Naive B cell (primary cell): ENCODE measurements around the gene DDX11. TPM values are rescaled to one million over a fixed set of nuclear protein-coding genes. Genes with fewer than 3 reads are reported as not detected.
"Not testable (repeated sequence)": the region's sequence is repeated elsewhere in the genome, so short reads cannot be mapped to it uniquely, and the experiment has no call there.

ENCODE experiments used
- ATAC-seq, 2 donors: fragments of 150-1000 bp; cut with Tn5 transposase; 2 replicates each; pipeline ENCODE4 v1.10.0; 2021; ENCODE audit warnings: low read depth in 2 of 2, mild to moderate bottlenecking in 2 of 2, moderate library complexity in 2 of 2
- DNase-seq: peaks from one replicate; pipeline ENCODE4 v3.0.0; 2022
- H3K27ac Mint-ChIP-seq, 6 donors: one replicate each; pipeline ENCODE4 v1.8.0; 2020 to 2022; ENCODE audit warnings: mild to moderate bottlenecking in 6 of 6, mixed read lengths in 6 of 6, moderate library complexity in 5 of 6, inconsistent platforms in 2 of 6
- H3K27me3 Mint-ChIP-seq, 3 donors: one replicate each; pipeline ENCODE4 v1.8.0; 2021 to 2022; ENCODE audit warnings: mixed read lengths in 3 of 3, mild to moderate bottlenecking in 1 of 3
- H3K36me3 Mint-ChIP-seq, 2 donors: one replicate each; pipeline ENCODE4 v1.8.0; 2020 to 2022; ENCODE audit warnings: mixed read lengths in 2 of 2, inconsistent platforms in 1 of 2, mild to moderate bottlenecking in 1 of 2
- H3K4me1 Mint-ChIP-seq, 3 donors: one replicate each; pipeline ENCODE4 v1.8.0; 2020 to 2022; ENCODE audit warnings: mixed read lengths in 3 of 3, inconsistent platforms in 1 of 3, mild to moderate bottlenecking in 1 of 3, moderate library complexity in 1 of 3
- H3K4me3 Mint-ChIP-seq, 8 donors: one replicate each; pipeline ENCODE4 v1.8.0; 2020 to 2022; ENCODE audit warnings: mild to moderate bottlenecking in 8 of 8, mixed read lengths in 8 of 8, moderate library complexity in 8 of 8, inconsistent platforms in 2 of 8
- H3K9me3 Mint-ChIP-seq, 7 donors: one replicate each; pipeline ENCODE4 v1.8.0; 2020 to 2022; ENCODE audit warnings: mixed read lengths in 7 of 7, mild to moderate bottlenecking in 5 of 7, inconsistent platforms in 2 of 7, moderate library complexity in 1 of 7
- polyA plus RNA-seq, 6 donors: library from polyadenylated mRNA; unstranded; fragments of 300-500 nt; fragmentation: Illumina TruSeq; gene quantifications; one replicate each; pipeline ENCODE4 v1.2.3, GENCODE V29; 2021; ENCODE audit warnings: low read depth in 6 of 6

The DDX11 gene
- polyA plus RNA-seq, 6 donors from 2014 or later, result 2.6 to 30.8 (median 12.2) TPM

DNA sequence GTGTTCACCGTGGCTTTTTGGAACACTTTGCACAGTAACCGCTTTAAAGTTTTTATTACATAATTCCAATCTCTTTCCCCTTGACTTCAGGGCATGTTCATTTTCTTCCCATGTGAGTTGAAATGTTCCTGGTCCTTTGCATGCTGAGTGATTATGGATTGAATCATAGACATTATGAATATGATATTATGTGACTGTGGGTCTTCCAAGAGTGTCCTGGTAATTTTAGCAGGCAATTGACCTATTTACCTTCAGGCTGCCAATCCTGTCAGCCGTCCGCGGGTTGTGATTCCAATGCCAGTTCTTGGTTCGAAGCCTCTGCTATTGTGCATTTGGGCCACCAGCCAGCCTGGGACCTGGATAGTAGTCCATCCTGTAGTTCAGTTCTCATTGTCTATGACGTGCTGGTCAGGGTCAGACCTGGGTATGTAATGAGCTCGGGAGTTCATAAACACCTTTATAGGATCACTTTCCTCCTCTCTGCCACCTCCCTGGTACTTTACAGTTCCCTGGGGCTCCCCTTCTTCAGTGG is 32.6 kb upstream of the DDX11 start:
- Mint-ChIP-seq H3K27ac (no peak overlapping the region), H3K27me3 (peaks cover 0 to under 1% (median 0%) of the 10 kb centered on the region in 3 donors), H3K9me3 (no peaks in the 10 kb centered on the region), H3K4me3 (no peak overlapping the region), H3K36me3 (no peaks in the 10 kb centered on the region), H3K4me1 (no peaks in the 10 kb centered on the region)
- ATAC-seq, result no peak
- DNase-seq, result no peak

DNA sequence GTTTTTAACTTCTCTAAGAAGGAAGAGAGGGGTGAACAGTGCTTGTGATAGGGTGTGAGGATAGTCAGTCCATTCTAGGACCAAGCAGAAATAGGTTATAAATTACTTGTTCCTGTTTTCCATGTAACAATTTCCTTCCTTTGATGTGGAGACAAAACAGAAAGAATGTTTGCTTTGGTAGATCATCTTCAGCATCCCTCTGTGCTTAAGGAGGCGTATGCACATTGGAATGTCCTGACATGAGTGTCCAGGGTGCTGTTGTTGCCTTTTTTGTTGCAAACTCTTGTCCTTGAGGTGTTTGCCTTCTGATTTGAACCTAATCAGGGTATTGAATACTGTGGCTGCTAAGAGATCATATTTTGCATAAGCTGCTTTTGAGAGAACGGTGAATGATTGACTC is 23.5 kb upstream of the DDX11 start:
- H3K27me3 Mint-ChIP-seq, H3K9me3 Mint-ChIP-seq, H3K4me1 Mint-ChIP-seq, ATAC-seq, H3K27ac Mint-ChIP-seq, H3K36me3 Mint-ChIP-seq, DNase-seq, H3K4me3 Mint-ChIP-seq: not testable (repeated sequence)

DNA sequence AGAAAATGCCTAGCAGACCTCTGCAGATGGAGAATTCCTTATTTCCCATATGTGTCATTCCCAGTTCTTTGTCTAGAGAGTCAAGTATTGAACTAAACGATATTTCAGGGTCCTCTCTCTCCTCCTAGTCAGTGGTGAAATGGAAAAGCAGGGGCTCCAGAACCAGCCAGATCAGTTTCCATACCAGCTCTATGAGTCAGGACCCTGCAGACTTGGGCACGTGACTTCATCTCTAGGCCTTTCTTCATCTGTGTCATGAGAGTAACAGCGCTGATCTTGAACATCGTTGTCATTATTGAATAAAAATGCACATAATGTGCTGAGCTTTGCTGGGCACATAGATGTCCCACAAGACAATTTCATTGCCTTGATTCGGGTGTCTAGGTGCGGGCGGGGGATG is 23.1 kb upstream of the DDX11 start:
- DNase-seq, H3K27ac Mint-ChIP-seq, H3K27me3 Mint-ChIP-seq, ATAC-seq, H3K9me3 Mint-ChIP-seq, H3K36me3 Mint-ChIP-seq, H3K4me3 Mint-ChIP-seq, H3K4me1 Mint-ChIP-seq: not testable (repeated sequence)

DNA sequence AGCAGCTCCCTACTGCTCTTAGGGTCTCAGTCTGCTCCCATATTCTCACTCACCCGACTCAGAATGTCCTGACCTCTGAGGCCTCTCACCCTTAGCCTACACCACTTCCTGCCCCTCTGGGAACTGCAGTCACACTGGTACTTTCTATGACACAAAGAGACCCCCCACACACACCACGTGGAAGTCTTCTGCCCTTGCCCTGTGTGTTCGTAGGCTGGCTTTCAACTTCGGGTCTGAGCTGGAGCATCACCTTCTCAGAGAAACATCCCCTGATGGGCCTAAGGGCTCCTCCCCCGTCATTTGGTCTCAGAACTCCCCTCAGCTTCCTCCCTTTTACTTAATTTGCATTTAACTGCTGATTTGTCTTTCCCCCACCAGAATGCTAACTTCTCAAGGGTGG is 22.0 kb upstream of the DDX11 start:
- H3K9me3 Mint-ChIP-seq, H3K4me1 Mint-ChIP-seq, H3K36me3 Mint-ChIP-seq, DNase-seq, H3K4me3 Mint-ChIP-seq, H3K27me3 Mint-ChIP-seq: not testable (repeated sequence)
- H3K27ac Mint-ChIP-seq, result peak overlapping the region in 2 of 6 donors; percentile 39 to 65
- ATAC-seq, result peak in 1 of 2 donors; percentile 55

DNA sequence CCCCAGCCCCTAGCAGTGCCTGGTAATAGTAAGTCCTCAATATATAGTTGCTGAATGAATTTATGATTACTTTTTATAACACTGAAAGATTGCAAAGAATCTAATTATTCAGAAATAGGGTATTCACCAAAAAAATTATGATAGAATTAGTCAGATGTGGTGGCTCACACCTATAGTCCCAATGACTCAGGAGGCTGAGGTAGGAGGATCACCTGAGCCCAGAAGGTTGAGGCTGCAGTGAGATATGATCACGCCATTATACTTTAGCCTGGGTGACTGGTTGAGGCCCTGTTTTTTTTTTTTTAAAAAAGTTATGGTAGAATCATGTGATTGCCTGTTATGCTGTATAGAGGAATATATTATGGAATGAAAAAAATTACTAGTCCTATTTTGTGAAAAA is 21.5 kb upstream of the DDX11 start:
- not testable (repeated sequence) for H3K27ac Mint-ChIP-seq, DNase-seq, H3K36me3 Mint-ChIP-seq, H3K4me3 Mint-ChIP-seq, H3K9me3 Mint-ChIP-seq, H3K4me1 Mint-ChIP-seq, H3K27me3 Mint-ChIP-seq, ATAC-seq

DNA sequence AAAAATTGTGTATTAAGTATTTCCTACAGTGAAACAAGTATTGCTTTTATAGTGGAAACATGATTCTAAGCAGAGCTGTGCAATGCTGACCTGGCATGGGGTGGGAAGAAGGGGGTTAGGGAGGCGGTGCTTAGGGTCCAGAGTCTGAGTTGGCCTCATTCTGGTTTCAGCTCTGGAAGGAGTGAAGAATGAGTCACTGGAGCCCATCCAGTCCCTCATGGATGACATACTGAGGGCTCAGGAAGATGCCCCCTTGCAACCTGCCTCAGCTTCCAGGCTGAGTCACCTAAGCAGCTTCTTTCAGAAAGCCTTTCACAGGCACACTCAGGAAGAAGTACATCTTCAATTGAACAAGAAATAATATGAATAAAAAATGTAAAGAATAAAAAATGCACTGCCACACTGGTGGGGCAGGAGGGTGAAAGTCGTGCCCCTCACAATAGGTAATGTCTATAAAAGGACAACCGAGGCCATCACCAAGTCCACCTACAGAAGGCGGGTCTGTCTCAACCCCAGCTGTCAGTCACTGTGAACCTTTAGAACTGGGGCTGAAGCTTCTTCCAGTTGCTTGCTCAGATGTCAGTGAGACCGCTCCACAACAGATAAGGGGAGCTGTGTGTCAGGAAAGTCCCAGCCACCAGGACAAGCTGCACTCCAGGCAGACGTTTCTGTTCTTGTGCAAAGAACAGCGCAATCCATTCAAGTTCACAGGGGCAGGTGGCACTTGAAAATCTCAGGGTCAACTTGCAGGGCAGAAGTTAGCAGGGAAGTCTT is 20.8 kb upstream of the DDX11 start:
- not testable (repeated sequence) for H3K36me3 Mint-ChIP-seq, H3K9me3 Mint-ChIP-seq, H3K4me1 Mint-ChIP-seq, ATAC-seq, H3K27me3 Mint-ChIP-seq, H3K4me3 Mint-ChIP-seq, DNase-seq
- H3K27ac Mint-ChIP-seq, result peak overlapping the region in 1 of 6 donors; percentile 76

DNA sequence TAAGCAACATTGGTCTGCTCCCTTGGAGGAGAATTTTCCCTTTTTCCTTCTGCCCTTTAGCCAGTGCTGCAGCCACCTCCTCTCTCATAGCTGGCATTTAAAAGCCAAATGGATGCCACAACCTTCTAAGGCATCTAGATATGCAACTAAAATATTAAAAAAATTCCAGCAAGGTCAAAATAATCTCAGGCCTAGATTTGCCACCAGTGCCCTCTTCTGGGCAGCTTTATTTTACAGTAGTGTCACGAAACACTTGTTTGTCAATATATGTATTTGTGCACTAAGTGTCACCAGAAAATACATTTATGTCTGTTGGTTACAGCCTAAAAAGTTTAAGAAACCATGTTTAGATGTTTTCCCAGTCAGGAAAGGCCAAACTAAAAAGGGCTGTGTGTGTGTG is 19.7 kb upstream of the DDX11 start:
- ATAC-seq, DNase-seq: not testable (repeated sequence)

DNA sequence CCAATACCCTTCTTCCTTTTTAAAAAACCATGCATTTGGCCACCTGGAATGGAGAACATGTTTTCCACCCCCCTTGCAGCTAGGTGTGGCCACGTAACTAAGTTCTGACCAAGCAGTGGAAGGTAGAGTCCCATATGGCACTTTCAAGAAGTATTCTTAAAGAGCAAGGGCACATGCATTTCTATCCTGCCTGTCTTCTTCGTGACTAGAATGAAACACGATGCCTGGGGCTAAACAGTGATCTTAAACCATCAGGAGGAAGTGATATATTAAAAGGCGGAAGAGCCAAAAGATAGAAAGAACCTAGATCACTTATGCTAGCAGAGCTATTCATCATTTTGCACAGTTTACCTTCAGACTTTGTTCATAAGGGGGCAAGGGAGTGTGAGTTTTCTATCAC is 16.0 kb upstream of the DDX11 start:
- Mint-ChIP-seq H3K4me1 (no peaks in the 10 kb centered on the region), H3K27me3 (no peaks in the 10 kb centered on the region), H3K4me3 (no peak overlapping the region), H3K27ac (no peak overlapping the region), H3K36me3 (no peaks in the 10 kb centered on the region), H3K9me3 (no peaks in the 10 kb centered on the region)
- DNase-seq, result no peak
- no peak for ATAC-seq

More for the DNA sequence above, 19.7 kb upstream of the DDX11 start:
- not testable (repeated sequence) for H3K27me3 Mint-ChIP-seq, H3K4me1 Mint-ChIP-seq, H3K36me3 Mint-ChIP-seq, H3K4me3 Mint-ChIP-seq, H3K27ac Mint-ChIP-seq, H3K9me3 Mint-ChIP-seq

DNA sequence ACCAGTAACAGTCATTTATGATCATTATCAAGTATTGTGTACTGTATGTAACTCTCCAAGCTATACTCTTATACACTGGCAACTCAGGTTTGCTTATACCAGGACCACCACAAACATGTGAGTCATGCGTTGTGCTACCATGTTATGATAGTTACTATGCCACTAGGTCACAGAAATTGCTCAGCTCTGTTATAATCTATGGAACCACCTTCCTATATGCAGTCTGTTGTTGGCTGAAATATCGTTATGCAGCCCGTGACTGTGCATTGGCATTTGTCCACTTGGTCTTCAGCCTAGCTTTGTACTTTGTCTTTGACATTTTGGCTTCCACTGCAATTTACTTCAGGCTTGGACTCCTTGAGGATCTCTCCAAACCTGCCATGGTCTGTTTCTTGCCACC is 7.5 kb upstream of the DDX11 start:
- H3K36me3 Mint-ChIP-seq, H3K27ac Mint-ChIP-seq, ATAC-seq, H3K9me3 Mint-ChIP-seq, H3K4me1 Mint-ChIP-seq, H3K27me3 Mint-ChIP-seq, DNase-seq: not testable (repeated sequence)
- peak overlapping the region in 1 of 8 donors; percentile 61 for H3K4me3 Mint-ChIP-seq

DNA sequence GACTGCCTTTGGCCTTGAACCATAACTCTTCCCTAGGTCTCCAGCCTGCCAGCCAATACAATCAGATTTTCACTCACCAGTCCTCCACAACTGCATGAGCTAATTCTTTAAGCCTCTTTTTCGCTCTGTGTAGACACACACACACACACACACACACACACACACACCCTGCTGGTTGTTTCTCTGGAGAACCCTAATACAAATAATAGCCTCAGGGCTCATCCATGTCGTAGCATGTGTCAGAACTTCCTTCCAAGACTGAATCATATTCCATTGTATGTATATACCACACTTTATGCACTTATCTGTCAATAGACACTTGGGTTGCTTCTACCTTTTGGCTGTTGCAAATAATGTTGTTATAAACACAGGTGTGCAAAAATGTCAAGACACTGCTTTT is 6.0 kb upstream of the DDX11 start:
- DNase-seq, H3K36me3 Mint-ChIP-seq, ATAC-seq, H3K9me3 Mint-ChIP-seq, H3K4me3 Mint-ChIP-seq, H3K27me3 Mint-ChIP-seq, H3K4me1 Mint-ChIP-seq: not testable (repeated sequence)
- H3K27ac Mint-ChIP-seq, result peak overlapping the region in 1 of 6 donors; percentile 22

DNA sequence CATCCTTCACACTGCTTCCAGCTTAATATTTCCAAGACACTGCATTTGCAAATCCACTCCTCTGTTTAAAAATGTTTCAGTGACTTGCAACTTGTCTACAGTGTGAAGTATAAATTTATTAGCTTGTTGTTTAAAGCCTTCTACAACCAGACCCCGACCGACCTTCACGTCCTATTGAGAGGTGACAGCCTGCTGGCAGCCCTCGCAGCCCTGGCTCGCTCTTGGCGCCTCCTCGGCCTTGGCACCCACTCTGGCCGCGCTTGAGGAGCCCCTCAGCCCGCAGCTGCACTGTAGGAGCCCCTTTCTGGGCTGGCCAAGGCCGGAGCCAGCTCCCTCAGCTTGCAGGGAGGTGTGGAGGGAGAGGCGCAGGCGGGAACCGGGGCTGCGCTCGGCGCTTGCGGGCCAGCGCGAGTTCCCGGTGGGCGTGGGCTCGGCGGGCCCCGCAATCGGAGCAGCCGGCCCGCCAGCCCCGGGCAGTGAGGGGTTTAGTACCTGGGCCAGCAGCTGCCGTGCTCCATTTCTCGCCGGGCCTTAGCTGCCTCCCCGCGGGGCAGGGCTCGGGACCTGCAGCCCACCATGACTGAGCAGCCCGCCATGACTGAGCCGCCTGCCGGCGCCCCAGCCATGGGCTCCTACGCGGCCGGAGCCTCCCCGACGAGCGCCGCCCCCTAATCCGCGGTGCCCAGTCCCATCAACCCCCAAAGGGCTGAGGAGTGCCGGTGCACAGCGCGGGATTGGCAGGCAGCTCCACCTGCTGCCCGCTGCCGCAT is 2.5 kb upstream of the DDX11 start:
- peaks cover 18 to 21% (median 20%) of the 10 kb centered on the region in 3 donors for H3K4me1 Mint-ChIP-seq
- not testable (repeated sequence) for H3K27me3 Mint-ChIP-seq, H3K36me3 Mint-ChIP-seq, H3K9me3 Mint-ChIP-seq, DNase-seq, H3K27ac Mint-ChIP-seq, H3K4me3 Mint-ChIP-seq, ATAC-seq

DNA sequence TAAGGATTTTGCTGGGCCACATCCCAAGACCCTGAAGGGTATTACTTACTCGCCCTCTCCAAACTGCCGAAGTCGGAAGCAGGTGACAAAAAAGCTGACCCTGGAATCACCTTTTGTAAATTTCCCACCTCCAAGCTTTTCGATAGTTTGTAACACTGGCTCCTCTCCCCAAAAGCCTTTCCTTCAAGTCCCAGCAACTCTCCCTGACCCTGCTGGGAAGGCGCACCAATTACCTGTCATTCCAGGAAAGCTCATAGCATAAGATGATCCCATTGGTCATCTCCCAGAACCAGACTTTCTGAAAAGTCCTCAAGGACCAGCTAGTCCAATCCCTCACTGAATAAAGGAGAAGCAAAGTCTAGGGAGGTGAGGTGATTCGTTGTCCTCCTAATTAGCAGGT is 698 bp upstream of the DDX11 start:
- not testable (repeated sequence) for H3K9me3 Mint-ChIP-seq, H3K27me3 Mint-ChIP-seq, DNase-seq, ATAC-seq, H3K36me3 Mint-ChIP-seq
- peak overlapping the region in 3 of 6 donors; percentile 18 to 98 (median 95) for H3K27ac Mint-ChIP-seq
- H3K4me3 Mint-ChIP-seq, result peak overlapping the region; percentile 98 to 100 (median 99)
- peaks cover 20 to 26% (median 21%) of the 10 kb centered on the region in 3 donors for H3K4me1 Mint-ChIP-seq

DNA sequence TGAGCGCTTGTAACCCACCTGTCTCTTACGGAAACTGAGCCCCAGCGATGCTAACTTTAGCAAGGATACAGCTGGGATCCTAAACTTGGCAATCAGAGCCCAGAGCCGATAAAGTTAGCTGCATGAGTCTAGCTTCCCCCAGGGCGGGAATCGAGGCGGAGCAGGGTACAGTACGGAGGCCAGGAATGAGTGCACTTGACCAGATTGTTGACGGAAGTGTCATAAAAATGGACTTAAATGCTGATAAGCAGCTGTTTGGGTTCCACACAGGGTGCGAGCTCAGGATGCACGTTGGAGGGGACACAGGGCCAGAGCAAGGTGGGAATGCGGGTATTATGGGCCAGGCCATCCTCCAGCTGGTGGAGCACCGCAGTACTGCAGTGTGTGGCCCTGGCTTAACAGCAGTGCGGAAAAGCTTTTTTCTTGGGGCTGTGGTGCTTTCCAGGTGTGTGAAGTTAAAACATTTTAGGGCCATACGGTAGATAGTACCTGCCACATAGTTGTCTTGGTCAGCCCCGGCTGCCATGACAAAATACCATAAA is 744 bp downstream of the DDX11 start:
- DNase-seq, result not testable (repeated sequence)
- peak overlapping the region; percentile 98 to 100 (median 99) for H3K4me3 Mint-ChIP-seq

More for the DNA sequence above, 744 bp downstream of the DDX11 start:
- Mint-ChIP-seq H3K27ac (peak overlapping the region; percentile 95 to 98 (median 97)), H3K4me1 (peaks cover 20 to 26% (median 21%) of the 10 kb centered on the region in 3 donors)
- not testable (repeated sequence) for H3K27me3 Mint-ChIP-seq, H3K9me3 Mint-ChIP-seq, H3K36me3 Mint-ChIP-seq
- peak; percentile 29 to 38 for ATAC-seq
